PFSK-1 (cell line): ENCODE results near the gene ZSCAN4.

Experiments
- SIN3A ChIP-seq: IDR thresholded peaks from 2 replicates; pipeline ENCODE4 v1.6.1; 2012; ENCODE audit warnings: mild to moderate bottlenecking, low read length, moderate library complexity, borderline replicate concordance; ENCODE audit not compliant: insufficient read depth
- TAF1 ChIP-seq: IDR thresholded peaks from 2 replicates; pipeline ENCODE4 v1.6.1; 2012; ENCODE audit warnings: low read length, control low read depth, borderline replicate concordance; ENCODE audit not compliant: insufficient read depth
- TF ChIP-seq, protein P1 (sequence below), 2 experiments: IDR thresholded peaks; 2 replicates each; pipeline versions ENCODE4 v1.6.1 to v1.8.0; 2011 to 2012; ENCODE audit warnings: low read depth in 2 of 2, low read length in 2 of 2, control low read depth in 1 of 2, inconsistent platforms in 1 of 2, mild to moderate bottlenecking in 1 of 2, moderate library complexity in 1 of 2; ENCODE audit not compliant: insufficient read depth in 1 of 2

DNA sequence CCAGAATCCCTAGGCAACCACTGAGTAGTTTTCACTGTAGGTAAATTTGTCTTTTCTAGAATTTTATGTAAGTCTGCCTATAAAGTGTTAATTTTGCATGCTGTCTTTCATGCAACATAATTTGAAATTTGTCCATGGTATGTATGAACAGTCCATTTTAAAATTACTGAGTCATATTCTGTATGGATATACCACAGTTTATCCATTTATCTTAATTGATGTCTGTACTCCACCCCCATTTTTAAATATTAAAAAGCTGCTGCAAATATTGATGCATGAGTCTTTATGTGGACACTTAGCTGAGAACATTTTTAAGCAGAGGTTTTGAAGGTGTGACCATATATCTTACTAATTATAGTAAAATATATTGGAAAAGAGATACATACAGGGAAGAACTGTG lies 45.6 kb upstream of the ZSCAN4 start:
- no peak for TF ChIP-seq TAF1
- no peak for TF ChIP-seq SIN3A
- TF ChIP-seq, protein P1, sequence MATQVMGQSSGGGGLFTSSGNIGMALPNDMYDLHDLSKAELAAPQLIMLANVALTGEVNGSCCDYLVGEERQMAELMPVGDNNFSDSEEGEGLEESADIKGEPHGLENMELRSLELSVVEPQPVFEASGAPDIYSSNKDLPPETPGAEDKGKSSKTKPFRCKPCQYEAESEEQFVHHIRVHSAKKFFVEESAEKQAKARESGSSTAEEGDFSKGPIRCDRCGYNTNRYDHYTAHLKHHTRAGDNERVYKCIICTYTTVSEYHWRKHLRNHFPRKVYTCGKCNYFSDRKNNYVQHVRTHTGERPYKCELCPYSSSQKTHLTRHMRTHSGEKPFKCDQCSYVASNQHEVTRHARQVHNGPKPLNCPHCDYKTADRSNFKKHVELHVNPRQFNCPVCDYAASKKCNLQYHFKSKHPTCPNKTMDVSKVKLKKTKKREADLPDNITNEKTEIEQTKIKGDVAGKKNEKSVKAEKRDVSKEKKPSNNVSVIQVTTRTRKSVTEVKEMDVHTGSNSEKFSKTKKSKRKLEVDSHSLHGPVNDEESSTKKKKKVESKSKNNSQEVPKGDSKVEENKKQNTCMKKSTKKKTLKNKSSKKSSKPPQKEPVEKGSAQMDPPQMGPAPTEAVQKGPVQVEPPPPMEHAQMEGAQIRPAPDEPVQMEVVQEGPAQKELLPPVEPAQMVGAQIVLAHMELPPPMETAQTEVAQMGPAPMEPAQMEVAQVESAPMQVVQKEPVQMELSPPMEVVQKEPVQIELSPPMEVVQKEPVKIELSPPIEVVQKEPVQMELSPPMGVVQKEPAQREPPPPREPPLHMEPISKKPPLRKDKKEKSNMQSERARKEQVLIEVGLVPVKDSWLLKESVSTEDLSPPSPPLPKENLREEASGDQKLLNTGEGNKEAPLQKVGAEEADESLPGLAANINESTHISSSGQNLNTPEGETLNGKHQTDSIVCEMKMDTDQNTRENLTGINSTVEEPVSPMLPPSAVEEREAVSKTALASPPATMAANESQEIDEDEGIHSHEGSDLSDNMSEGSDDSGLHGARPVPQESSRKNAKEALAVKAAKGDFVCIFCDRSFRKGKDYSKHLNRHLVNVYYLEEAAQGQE (IDR thresholded peaks at IDR 0.05; ENCODE audit: insufficient read depth in 1 of 2, low read depth in 2 of 2, low read length in 2 of 2), result no peak
